Endothelial cell (in vitro differentiated cells): Measurements from ENCODE around the gene CXCL5. TPM values are rescaled to one million over a fixed set of nuclear protein-coding genes. Genes with fewer than 3 reads are reported as not detected.
"Not testable (repeated sequence)": the region's sequence is repeated elsewhere in the genome, so short reads cannot be mapped to it uniquely, and the experiment has no call there.

Source experiments
- DNase-seq: peaks from one replicate; pipeline ENCODE4 v3.0.0; 2021; ENCODE audit warnings: low spot score
- H3K27ac Mint-ChIP-seq: one replicate; pipeline ENCODE4 v1.8.0; 2021; ENCODE audit warnings: mixed read lengths, inconsistent platforms; ENCODE audit not compliant: unreplicated experiment
- H3K27me3 Mint-ChIP-seq: one replicate; pipeline ENCODE4 v1.8.0; 2021; ENCODE audit warnings: mild to moderate bottlenecking, moderate library complexity, mixed read lengths, inconsistent platforms; ENCODE audit not compliant: unreplicated experiment
- H3K36me3 Mint-ChIP-seq: one replicate; pipeline ENCODE4 v1.8.0; 2021; ENCODE audit warnings: mild to moderate bottlenecking, low read depth, mixed read lengths, inconsistent platforms; ENCODE audit not compliant: unreplicated experiment
- H3K4me1 Mint-ChIP-seq: one replicate; pipeline ENCODE4 v1.8.0; 2021; ENCODE audit warnings: mild to moderate bottlenecking, mixed read lengths, inconsistent platforms; ENCODE audit not compliant: unreplicated experiment
- H3K4me3 Mint-ChIP-seq: one replicate; pipeline ENCODE4 v1.8.0; 2021; ENCODE audit warnings: mild to moderate bottlenecking, mixed read lengths, inconsistent platforms; ENCODE audit not compliant: unreplicated experiment
- H3K9me3 Mint-ChIP-seq: one replicate; pipeline ENCODE4 v1.8.0; 2021; ENCODE audit warnings: mixed read lengths, inconsistent platforms; ENCODE audit not compliant: unreplicated experiment
- CTCF ChIP-seq: fragments of 200-600 bp; sonication (generic); IDR thresholded peaks from one replicate; pipeline ENCODE4 v1.5.0; 2021; ENCODE audit warnings: antibody characterized with exemption; ENCODE audit not compliant: unreplicated experiment
- total RNA-seq: library from RNA; stranded (reverse); fragmentation: NEBNext Ultra II Directional; extraction: Animal tissue kit (Norgen Biotek cat#: 25700); gene quantifications from one replicate; pipeline ENCODE4 v1.2.1, GENCODE V29; 2021; ENCODE audit not compliant: unreplicated experiment

CXCL5 gene
- total RNA-seq, 1 donor from 2014 or later: 3.4 TPM

- TF ChIP-seq CTCF: no peak
- no peak overlapping the region for H3K4me3 Mint-ChIP-seq
- H3K9me3 Mint-ChIP-seq: no peaks in the 10 kb centered on the region
- no peaks in the 10 kb centered on the region for H3K36me3 Mint-ChIP-seq
- H3K4me1 Mint-ChIP-seq: peaks cover 7% of the 10 kb centered on the region
- peaks cover 2% of the 10 kb centered on the region for H3K27me3 Mint-ChIP-seq
- H3K27ac Mint-ChIP-seq: no peak overlapping the region
- DNase-seq: no peak
Measured at GRCh38 chr4:73989031-73989430, 9.4 kb downstream of the CXCL5 start.

DNA sequence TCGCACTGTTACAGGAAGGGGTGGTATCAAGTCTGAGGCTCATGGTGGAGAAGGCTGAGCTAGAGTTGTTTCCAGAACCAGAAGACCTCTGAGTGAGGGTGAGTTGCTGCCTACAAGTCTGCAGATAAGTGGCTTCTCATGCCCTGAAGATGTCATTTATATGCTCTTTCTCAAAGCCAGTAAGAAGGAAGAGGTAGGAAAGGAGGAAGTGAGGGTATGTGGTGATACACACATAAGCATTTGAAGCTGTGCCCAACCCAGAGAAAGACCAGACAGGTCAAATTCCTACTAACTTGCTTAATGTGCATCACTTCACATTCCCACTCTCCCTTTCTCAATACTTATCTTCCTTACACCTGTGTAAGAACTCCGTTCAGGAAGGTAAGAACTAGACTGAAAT is 10.4 kb downstream of the CXCL5 start, which contains the start of gene PPBP:
Gene PPBP, minus strand, starts transcription at position 130 of the 400 bp plus-strand sequence. Its CDS starts 87 bp downstream, at position 43.
- H3K36me3 Mint-ChIP-seq: no peaks in the 10 kb centered on the region
- H3K27me3 Mint-ChIP-seq: peaks cover under 1% of the 10 kb centered on the region
- H3K9me3 Mint-ChIP-seq: no peaks in the 10 kb centered on the region
- TF ChIP-seq CTCF: no peak
- H3K4me3 Mint-ChIP-seq: no peak within 1 kb of the TSS
- no peak for DNase-seq
- peaks cover 7% of the 10 kb centered on the region for H3K4me1 Mint-ChIP-seq
- no peak within 1 kb of the TSS for H3K27ac Mint-ChIP-seq

GRCh38 chr4:73985528-73985852 is 13.0 kb downstream of the CXCL5 start:
- H3K27me3 Mint-ChIP-seq: no peaks in the 10 kb centered on the region
- peaks cover 14% of the 10 kb centered on the region for H3K4me1 Mint-ChIP-seq

DNA sequence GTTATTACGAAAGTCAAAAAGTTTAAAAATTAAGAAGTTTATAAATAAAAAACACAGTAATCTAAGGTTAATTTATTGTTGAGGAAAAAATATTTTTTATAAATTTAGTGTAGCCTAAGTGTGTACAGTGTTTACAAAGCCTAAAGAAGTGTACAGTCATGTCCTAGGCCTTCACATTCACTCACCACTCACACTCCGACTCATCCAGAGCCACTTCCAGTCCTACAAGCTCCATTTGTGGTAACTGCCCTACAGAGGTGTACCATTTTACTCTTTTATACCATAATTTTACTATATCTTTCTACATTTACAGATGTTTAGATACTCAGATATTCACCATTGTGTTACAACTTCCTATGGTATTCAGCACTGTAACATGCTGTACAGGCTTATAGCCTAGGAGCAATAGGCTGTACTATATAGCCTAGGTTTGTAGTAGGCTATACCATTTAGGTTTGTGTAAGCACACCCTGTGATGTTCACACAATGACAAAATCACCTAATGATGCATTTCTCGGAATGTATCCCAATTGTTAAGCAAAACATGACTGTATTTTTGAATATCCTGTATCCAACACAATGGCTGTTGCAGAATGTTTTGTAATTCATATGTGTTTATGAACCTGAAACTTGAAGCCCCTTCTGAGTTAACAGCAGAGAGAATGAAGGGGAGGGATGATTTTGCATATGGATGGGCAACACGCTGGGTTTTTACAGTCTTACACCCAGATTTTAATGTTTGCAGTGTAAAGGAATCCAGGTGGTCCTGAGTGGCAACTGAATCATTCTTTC is 13.5 kb downstream of the CXCL5 start:
- Mint-ChIP-seq H3K4me3 (no peak overlapping the region), H3K27me3 (no peaks in the 10 kb centered on the region), H3K27ac (no peak overlapping the region), H3K4me1 (peaks cover 14% of the 10 kb centered on the region), H3K36me3 (no peaks in the 10 kb centered on the region), H3K9me3 (no peaks in the 10 kb centered on the region)
- DNase-seq: no peak
- TF ChIP-seq CTCF: no peak

More at GRCh38 chr4:73985528-73985852, 13.0 kb downstream of the CXCL5 start:
- Mint-ChIP-seq H3K9me3 (no peaks in the 10 kb centered on the region), H3K4me3 (no peak overlapping the region), H3K36me3 (no peaks in the 10 kb centered on the region), H3K27ac (no peak overlapping the region)
- TF ChIP-seq CTCF: no peak
- DNase-seq: no peak

DNA sequence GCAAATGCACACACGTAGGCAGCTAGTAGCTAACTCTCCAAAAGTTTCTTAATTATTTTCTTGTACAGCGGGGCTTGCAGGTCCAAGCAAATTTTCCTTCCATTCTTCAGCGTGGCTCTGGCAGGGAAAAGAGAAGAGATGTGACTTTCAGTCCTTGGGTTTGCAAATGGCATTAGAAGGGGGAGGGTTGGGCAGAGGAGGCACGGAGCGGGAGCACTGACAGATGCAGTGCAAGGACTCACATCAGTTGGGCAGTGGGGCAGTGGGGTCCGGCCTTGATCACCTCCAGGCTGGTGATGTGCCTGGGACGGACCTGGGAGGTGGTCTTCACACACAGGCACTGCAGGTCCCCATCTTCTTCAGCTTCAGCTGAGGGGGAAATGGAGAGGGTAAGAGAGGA is 17.3 kb downstream of the CXCL5 start:
- H3K27ac Mint-ChIP-seq, DNase-seq, H3K9me3 Mint-ChIP-seq, H3K27me3 Mint-ChIP-seq, H3K36me3 Mint-ChIP-seq, H3K4me3 Mint-ChIP-seq, H3K4me1 Mint-ChIP-seq: not testable (repeated sequence)
